Mammary epithelial cell (primary cell): ENCODE measurements around the gene SURF2.

Experiments
- EZH2 ChIP-seq: IDR thresholded peaks from 2 replicates; pipeline ENCODE4 v1.6.1; 2012; ENCODE audit warnings: low read length, inconsistent platforms, borderline replicate concordance
- TF ChIP-seq, protein P1 (sequence below), 2 donors: IDR thresholded peaks in 1 of 2; conservative IDR thresholded peaks in 1 of 2; 2 replicates each; pipeline ENCODE4 v1.5.1; 2011 to 2012; ENCODE audit warnings: inconsistent platforms in 2 of 2, low read length in 2 of 2, mild to moderate bottlenecking in 2 of 2, control low read depth in 1 of 2, low read depth in 1 of 2; ENCODE audit not compliant: insufficient read depth in 1 of 2; ENCODE audit errors: extremely low read depth in 1 of 2

DNA sequence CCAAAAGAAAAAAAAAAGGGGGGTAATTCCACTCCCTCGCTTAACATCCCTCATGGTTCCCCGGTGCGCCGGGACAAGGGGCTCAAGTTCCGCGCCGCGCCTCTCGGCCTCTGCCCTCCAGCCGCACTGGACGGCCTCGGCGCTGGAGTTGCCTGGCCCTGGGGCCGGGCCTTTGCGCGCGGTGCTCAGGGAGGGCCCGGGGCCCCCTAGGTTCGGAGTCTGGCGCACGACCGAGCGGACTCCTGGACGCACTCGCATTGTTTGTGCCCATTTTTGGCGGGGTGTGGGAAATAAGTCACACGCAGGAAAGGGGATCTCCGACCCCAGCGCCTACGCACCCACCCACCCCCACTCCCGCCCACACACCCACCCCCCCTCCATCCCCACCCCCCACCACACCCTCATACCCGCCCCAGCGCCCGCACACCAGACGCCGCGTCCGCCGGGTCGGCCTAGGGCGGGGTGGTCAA lies 8.8 kb upstream of the SURF2 start:
- TF ChIP-seq, protein P1, sequence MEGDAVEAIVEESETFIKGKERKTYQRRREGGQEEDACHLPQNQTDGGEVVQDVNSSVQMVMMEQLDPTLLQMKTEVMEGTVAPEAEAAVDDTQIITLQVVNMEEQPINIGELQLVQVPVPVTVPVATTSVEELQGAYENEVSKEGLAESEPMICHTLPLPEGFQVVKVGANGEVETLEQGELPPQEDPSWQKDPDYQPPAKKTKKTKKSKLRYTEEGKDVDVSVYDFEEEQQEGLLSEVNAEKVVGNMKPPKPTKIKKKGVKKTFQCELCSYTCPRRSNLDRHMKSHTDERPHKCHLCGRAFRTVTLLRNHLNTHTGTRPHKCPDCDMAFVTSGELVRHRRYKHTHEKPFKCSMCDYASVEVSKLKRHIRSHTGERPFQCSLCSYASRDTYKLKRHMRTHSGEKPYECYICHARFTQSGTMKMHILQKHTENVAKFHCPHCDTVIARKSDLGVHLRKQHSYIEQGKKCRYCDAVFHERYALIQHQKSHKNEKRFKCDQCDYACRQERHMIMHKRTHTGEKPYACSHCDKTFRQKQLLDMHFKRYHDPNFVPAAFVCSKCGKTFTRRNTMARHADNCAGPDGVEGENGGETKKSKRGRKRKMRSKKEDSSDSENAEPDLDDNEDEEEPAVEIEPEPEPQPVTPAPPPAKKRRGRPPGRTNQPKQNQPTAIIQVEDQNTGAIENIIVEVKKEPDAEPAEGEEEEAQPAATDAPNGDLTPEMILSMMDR (conservative IDR thresholded peaks at IDR 0.05 in 1 of 2, IDR thresholded peaks at IDR 0.05 in 1 of 2; ENCODE audit: extremely low read depth in 1 of 2, insufficient read depth in 1 of 2, low read depth in 1 of 2, low read length in 2 of 2): peak in 1 of 2 donors; percentile 3
- TF ChIP-seq EZH2: no peak
